Kidney (tissue), 14 donors: ENCODE measurements around the gene RHOT2. TPM values are rescaled to one million over a fixed set of nuclear protein-coding genes. Genes with fewer than 3 reads are reported as not detected.

Experiments used
- DNase-seq, 5 donors: peaks; one replicate each; pipeline ENCODE4 v3.0.0-alpha.2; 2013 to 2020
- FAIRE-seq: peaks from 2 replicates; lab custom pipeline; 2012; peaks lifted over from hg19 to GRCh38; lab: Jason Lieb, UNC
- H3K27ac ChIP-seq, 2 donors: one replicate each; pipeline ENCODE4 v1.7.0; 2013; ENCODE audit warnings: low read depth in 2 of 2, low read length in 2 of 2, inconsistent platforms in 1 of 2
- H3K27me3 ChIP-seq: one replicate; pipeline ENCODE4 v1.7.1; 2013; ENCODE audit warnings: low read length, inconsistent platforms; ENCODE audit not compliant: control insufficient read depth, insufficient read depth
- H3K36me3 ChIP-seq, 3 donors: one replicate each; pipeline versions ENCODE4 v1.7.0 to v1.7.1; 2013; ENCODE audit warnings: low read length in 3 of 3, control low read depth in 1 of 3, inconsistent platforms in 1 of 3; ENCODE audit not compliant: insufficient read depth in 3 of 3, control insufficient read depth in 2 of 3
- H3K4me1 ChIP-seq, 3 donors: one replicate each; pipeline versions ENCODE4 v1.7.0 to v1.7.1; 2013; ENCODE audit warnings: low read length in 3 of 3, inconsistent platforms in 1 of 3, low read depth in 1 of 3; ENCODE audit not compliant: control insufficient read depth in 2 of 3, insufficient read depth in 2 of 3
- H3K4me3 ChIP-seq, 3 donors: one replicate each; pipeline versions ENCODE4 v1.7.0 to v1.8.1; 2013; ENCODE audit warnings: low read length in 3 of 3, control low read depth in 1 of 3, inconsistent platforms in 1 of 3
- H3K9ac ChIP-seq, 3 donors: one replicate each; pipeline versions ENCODE4 v1.7.0 to v1.7.1; 2013; ENCODE audit warnings: low read length in 3 of 3, control low read depth in 1 of 3, inconsistent platforms in 1 of 3
- H3K9me3 ChIP-seq, 3 donors: one replicate each; pipeline versions ENCODE4 v1.7.0 to v1.7.1; 2013; ENCODE audit warnings: low read length in 3 of 3, control low read depth in 1 of 3, inconsistent platforms in 1 of 3; ENCODE audit not compliant: control insufficient read depth in 2 of 3, insufficient read depth in 1 of 3
- intact Hi-C: fragments of 100-400 bp; cut with DNase I; formaldehyde crosslinking; loops from one replicate; pipeline ENCODE4 v1.11.1; 2022
- polyA plus RNA-seq: library from polyadenylated mRNA; stranded (reverse); fragments of 350-450 nt; fragmentation: Illumina TruSeq; extraction: RNeasy Lipid Tissue Mini Kit (QIAGEN cat#74804); gene quantifications from one replicate; pipeline ENCODE4 v1.2.3, GENCODE V29; 2014; ENCODE audit warnings: low read depth, low replicate concordance; ENCODE audit not compliant: insufficient read depth
- total RNA-seq: library from RNA; stranded (reverse); fragmentation: NEBNext Ultra II Directional; extraction: Animal tissue kit (Norgen Biotek cat#: 25700); gene quantifications from one replicate; pipeline ENCODE4 v1.2.1, GENCODE V29; 2021
- TF ChIP-seq, protein P1 (sequence below): IDR thresholded peaks from 3 replicates; pipeline ENCODE4 v1.5.1; 2012; ENCODE audit warnings: mild to moderate bottlenecking, moderate library complexity, borderline replicate concordance; ENCODE audit not compliant: insufficient read depth; ENCODE audit errors: extremely low read depth
- donor health status: control.
- donor health status: control.
- donor health status: control.
- donor health status: control.
- donor health status: control.
- donor health status: DM: yes; HTN: yes; CAD: no.
- donor health status: Normal renal cell carcinoma (clear cell type).

Gene RHOT2
- total and polyA plus RNA-seq, 2 donors from 2014 or later: 90.5 to 117 TPM

DNA sequence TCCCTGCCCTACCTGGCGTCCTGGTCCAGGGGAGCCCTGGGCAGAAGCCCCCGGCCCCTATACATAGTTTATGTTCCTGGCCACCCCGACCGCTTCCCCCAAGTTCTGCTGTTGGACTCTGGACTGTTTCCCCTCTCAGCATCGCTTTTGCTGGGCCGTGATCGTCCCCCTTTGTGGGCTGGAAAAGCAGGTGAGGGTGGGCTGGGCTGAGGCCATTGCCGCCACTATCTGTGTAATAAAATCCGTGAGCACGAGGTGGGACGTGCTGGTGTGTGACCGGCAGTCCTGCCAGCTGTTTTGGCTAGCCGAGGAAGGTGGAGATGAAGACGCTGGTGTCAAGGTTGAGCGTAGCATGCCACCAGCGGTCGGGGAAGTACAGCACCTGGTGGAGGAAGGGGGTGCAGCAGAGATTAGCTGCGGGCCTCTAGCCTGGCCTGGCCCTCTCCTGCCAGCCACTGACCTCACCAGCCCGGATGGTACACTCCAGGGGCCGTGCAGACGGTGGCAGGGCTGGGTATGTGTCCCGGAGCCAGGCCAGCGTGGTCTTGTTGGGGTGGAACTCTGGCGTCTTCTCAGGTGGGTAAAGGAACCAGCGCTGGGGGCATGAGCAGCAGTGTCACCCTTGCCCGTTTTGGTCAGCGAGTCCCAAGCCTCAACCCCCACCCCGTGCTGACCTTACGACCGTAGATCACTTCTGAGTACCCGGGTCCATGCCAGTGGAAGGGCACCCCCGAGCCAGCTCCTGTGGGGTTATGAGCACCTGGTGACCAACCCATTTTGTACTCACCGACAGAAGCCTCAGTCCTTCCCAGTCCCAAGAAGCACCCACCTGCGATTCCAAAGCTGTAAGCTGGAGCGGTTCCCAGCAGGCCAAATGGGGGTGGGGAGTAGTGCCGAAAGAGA, 14.8 kb downstream of the RHOT2 start:
- H3K9me3 ChIP-seq: no peaks in the 10 kb centered on the region
- no peak for DNase-seq
- peaks cover 5 to 22% (median 8%) of the 10 kb centered on the region in 3 donors for H3K36me3 ChIP-seq
- peak overlapping the region in 1 of 3 donors; percentile 73 for H3K4me3 ChIP-seq
- no peaks in the 10 kb centered on the region for H3K27me3 ChIP-seq
- TF ChIP-seq, protein P1, sequence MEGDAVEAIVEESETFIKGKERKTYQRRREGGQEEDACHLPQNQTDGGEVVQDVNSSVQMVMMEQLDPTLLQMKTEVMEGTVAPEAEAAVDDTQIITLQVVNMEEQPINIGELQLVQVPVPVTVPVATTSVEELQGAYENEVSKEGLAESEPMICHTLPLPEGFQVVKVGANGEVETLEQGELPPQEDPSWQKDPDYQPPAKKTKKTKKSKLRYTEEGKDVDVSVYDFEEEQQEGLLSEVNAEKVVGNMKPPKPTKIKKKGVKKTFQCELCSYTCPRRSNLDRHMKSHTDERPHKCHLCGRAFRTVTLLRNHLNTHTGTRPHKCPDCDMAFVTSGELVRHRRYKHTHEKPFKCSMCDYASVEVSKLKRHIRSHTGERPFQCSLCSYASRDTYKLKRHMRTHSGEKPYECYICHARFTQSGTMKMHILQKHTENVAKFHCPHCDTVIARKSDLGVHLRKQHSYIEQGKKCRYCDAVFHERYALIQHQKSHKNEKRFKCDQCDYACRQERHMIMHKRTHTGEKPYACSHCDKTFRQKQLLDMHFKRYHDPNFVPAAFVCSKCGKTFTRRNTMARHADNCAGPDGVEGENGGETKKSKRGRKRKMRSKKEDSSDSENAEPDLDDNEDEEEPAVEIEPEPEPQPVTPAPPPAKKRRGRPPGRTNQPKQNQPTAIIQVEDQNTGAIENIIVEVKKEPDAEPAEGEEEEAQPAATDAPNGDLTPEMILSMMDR: no peak
- intact Hi-C loops: no loop called here
- H3K4me1 ChIP-seq: peaks cover 0 to 42% (median 12%) of the 10 kb centered on the region in 3 donors
- no peak overlapping the region for H3K9ac ChIP-seq
- FAIRE-seq: no peak
- H3K27ac ChIP-seq: no peak overlapping the region

DNA sequence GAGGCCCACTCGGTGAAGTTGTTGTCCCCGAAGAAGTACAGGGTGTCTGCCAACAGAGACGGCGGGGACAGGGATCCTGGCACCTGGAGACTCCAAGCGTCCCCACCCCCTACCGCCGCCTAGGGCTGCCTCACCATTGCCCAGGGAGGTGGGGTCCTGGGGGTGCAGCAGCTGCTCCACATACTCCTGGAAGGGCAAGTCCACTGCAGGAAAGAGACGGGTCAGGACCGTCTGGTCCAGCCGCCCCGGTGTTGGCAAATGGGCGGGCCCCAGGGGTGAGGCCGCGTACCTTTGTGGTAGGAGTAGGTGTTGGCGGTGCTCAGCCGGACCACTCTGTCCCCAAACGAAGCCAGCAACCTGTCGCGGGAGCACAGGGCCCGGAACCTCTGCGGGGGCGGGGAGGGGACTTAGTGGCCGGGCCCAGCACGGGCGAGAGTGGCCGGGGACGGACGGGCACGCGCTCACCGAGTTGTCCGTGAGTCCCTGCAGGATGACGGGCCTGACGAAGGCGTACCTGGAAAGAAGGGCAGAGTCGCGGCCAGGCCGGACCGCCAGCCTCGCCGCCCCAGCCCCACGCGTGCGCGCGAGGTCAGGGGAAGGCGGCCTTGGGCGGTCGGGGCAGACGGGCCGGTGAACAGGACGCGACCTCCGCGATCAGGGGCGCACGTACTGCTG, 15.6 kb downstream of the RHOT2 start:
- no peak for FAIRE-seq
- peaks cover 5 to 22% (median 8%) of the 10 kb centered on the region in 3 donors for H3K36me3 ChIP-seq
- no peak for DNase-seq
- intact Hi-C loops: no loop called here
- TF ChIP-seq, protein P1: no peak
- peak overlapping the region in 1 of 3 donors; percentile 61 for H3K9ac ChIP-seq
- H3K4me3 ChIP-seq: peak overlapping the region; percentile 24 to 73 (median 56)
- no peaks in the 10 kb centered on the region for H3K9me3 ChIP-seq
- H3K4me1 ChIP-seq: peaks cover 0 to 42% (median 12%) of the 10 kb centered on the region in 3 donors
- H3K27me3 ChIP-seq: no peaks in the 10 kb centered on the region
- no peak overlapping the region for H3K27ac ChIP-seq

DNA sequence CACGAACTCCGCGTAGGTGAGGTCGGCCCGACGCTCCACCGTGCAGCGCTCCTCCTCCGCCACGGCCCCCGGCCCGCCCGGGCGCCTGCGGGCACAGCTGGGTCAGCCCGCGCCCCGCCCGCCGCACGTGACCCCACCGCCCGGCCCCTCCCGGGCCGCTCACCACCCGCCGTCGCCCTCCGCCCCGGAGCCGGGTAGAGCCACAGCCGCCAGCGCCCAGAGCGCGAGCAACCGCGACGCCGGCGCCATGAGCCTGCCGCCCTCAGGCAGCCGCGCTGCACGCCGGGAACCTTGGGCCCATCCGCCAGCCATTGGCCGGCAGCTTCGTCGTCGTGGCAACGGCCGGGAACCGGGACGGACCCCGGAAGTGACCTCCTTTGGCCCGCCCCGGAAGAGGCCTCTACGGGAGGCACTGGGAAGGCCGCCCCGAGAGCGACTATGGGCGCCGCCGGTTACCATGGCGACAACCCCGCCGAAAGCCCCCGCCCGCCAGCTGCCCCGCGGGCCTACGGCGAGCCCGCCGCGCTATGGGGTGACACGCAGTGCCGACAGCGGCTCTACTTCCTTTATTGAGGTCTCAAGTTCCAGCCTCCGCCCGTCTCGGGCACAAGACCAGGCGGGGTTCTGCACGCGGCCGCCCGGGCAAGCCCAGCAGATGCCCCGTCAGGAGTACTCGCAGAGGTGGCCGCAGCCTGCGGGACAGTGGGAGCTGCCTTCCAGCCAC, 16.3 kb downstream of the RHOT2 start, which contains the start of gene JMJD8:
Gene JMJD8, minus strand, starts transcription at position 264 of the 724 bp plus-strand sequence. Its CDS starts 15 bp downstream, at position 249.
- peak within 1 kb of the TSS; percentile 24 to 73 (median 56) for H3K4me3 ChIP-seq
- peak within 1 kb of the TSS; percentile 59 to 71 for H3K27ac ChIP-seq
- no peaks in the 10 kb centered on the region for H3K9me3 ChIP-seq
- peak within 1 kb of the TSS in 1 of 3 donors; percentile 61 for H3K9ac ChIP-seq
- intact Hi-C loops: no loop called here
- peaks cover 0 to 45% (median 12%) of the 10 kb centered on the region in 3 donors for H3K4me1 ChIP-seq
- TF ChIP-seq, protein P1: no peak
- DNase-seq (peak; percentile 97 to 99 (median 98)), FAIRE-seq (no peak)
- peaks cover 5 to 22% (median 8%) of the 10 kb centered on the region in 3 donors for H3K36me3 ChIP-seq
- no peaks in the 10 kb centered on the region for H3K27me3 ChIP-seq
